Measurements from ENCODE around the gene C1orf87.

- TF ChIP-seq NRF1 (IDR thresholded peaks at IDR 0.05; ENCODE audit: low read depth, low read length) (no peak), CTCF (IDR thresholded peaks at IDR 0.05) (no peak), RAD21 (IDR thresholded peaks at IDR 0.05; ENCODE audit: low read length) (no peak), ELF1 (IDR thresholded peaks at IDR 0.05) (no peak), USF2 (IDR thresholded peaks at IDR 0.05; ENCODE audit: borderline replicate concordance, low read depth, low read length) (no peak), EP300 (IDR thresholded peaks at IDR 0.05; ENCODE audit: borderline replicate concordance in 1 of 2, low read depth in 1 of 2, low read length in 1 of 2) (no peak), TAF1 (IDR thresholded peaks at IDR 0.05; ENCODE audit: borderline replicate concordance, low read depth, low read length) (no peak), GATA2 (CRISPR knock-in tag; IDR thresholded peaks at IDR 0.05) (no peak)
These were observed 42.4 kb downstream of the C1orf87 start for GRCh38 chr1:60031146-60031545.

Measured in SK-N-SH (cell line).